ENCODE results near the gene ANKRD13D.

ANKRD13D gene

GRCh38 chr11:67274768-67275605, 14.1 kb upstream of the ANKRD13D start:
- no peak for DNase-seq

- DNase-seq, result no peak
Measured at GRCh38 chr11:67275606-67276409, 13.3 kb upstream of the ANKRD13D start.

- DNase-seq, result no peak
Measured at GRCh38 chr11:67276781-67277230, 12.3 kb upstream of the ANKRD13D start.

GRCh38 chr11:67277231-67277961, 11.7 kb upstream of the ANKRD13D start:
- DNase-seq, result no peak

- DNase-seq, result no peak
Measured at GRCh38 chr11:67278135-67278938, 10.8 kb upstream of the ANKRD13D start.

GRCh38 chr11:67278939-67279588, 10.0 kb upstream of the ANKRD13D start:
- no peak for DNase-seq

GRCh38 chr11:67279589-67280340, 9.3 kb upstream of the ANKRD13D start:
- no peak for DNase-seq

GRCh38 chr11:67280341-67280787, 8.7 kb upstream of the ANKRD13D start:
- no peak for DNase-seq

- DNase-seq, result no peak
Measured at GRCh38 chr11:67280788-67281551, 8.1 kb upstream of the ANKRD13D start.

GRCh38 chr11:67281552-67282150, 7.5 kb upstream of the ANKRD13D start:
- DNase-seq, result no peak

- DNase-seq, result no peak
Measured at GRCh38 chr11:67282155-67282875, 6.8 kb upstream of the ANKRD13D start.

GRCh38 chr11:67282876-67283371, 6.2 kb upstream of the ANKRD13D start:
- DNase-seq, result no peak

- no peak for DNase-seq
Measured at GRCh38 chr11:67283481-67283963, 5.6 kb upstream of the ANKRD13D start.

- no peak for DNase-seq
Measured at GRCh38 chr11:67284811-67285540, 4.1 kb upstream of the ANKRD13D start.

- DNase-seq, result no peak
Measured at GRCh38 chr11:67285541-67286498, 3.3 kb upstream of the ANKRD13D start.

GRCh38 chr11:67286621-67287333, 2.3 kb upstream of the ANKRD13D start:
- DNase-seq, result no peak

Measured in NCI-H187 treated with DMSO at 0.1 percent for 48 hours (cell line).